Fibroblast of the aortic adventitia (primary cell): ENCODE measurements around the gene RNPS1. TPM values are rescaled to one million over a fixed set of nuclear protein-coding genes. Genes with fewer than 3 reads are reported as not detected.

Source experiments
- DNase-seq: peaks from one replicate; pipeline ENCODE4 v3.0.0-alpha.2; 2010; ENCODE audit warnings: low read depth
- H3K4me3 ChIP-seq: 2 replicates; pipeline ENCODE4 v1.5.1; 2011; ENCODE audit warnings: low read depth, mild to moderate bottlenecking, control low read depth, low read length, moderate library complexity
- total RNA-seq: library from RNA; depleted of rRNA; stranded (reverse); fragments of >200 nt; gene quantifications from 2 replicates; pipeline ENCODE4 v1.2.3, GENCODE V29; 2012; ENCODE audit warnings: low replicate concordance
- TF ChIP-seq, protein P1 (sequence below): IDR thresholded peaks from 2 replicates; pipeline ENCODE4 v1.5.1; 2011; ENCODE audit warnings: mild to moderate bottlenecking, low read length, control low read depth, inconsistent platforms; ENCODE audit not compliant: insufficient read depth

The RNPS1 gene
- total RNA-seq, 1 donor, result 94.7 TPM

DNA sequence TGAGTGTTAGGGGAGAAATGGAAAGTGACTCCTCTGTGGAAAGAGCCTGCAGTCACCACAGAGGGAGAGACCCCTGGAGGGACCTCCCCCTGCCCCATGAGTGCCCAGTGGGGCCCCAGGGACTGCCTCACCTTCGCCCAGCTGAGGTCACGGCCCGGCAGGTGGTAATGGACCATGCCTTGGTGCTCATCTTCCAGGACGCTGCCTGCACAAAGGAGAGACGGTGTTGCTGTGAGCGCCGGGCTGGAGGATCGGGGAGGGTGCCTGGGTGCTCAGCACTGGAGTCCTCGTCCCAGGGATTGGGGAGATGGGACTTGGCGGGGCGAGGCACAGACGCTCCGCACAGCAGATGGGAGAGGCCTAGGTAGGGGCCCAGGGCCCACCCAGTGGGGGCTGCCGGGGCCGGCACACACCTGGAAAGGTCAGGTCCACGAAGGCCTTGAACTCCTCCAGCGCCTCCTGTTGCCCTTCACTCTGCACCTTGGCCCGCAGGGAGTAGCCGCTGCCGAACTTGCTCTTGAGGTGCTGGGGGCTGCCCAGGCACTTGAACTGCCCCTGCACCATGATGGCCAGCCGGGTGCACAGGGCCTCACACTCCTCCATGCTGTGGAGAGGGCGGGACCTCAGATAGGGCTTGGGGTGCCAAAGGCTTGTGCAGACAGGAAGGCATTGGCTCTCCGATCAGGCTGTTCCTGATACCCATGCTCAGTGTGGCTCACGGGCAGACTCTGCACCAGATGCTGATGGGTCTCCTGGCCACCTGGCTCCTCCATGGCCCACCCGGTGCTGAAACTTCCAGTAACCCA lies 9.7 kb upstream of the RNPS1 start:
- no peak overlapping the region for H3K4me3 ChIP-seq
- no peak for DNase-seq
- TF ChIP-seq, protein P1, sequence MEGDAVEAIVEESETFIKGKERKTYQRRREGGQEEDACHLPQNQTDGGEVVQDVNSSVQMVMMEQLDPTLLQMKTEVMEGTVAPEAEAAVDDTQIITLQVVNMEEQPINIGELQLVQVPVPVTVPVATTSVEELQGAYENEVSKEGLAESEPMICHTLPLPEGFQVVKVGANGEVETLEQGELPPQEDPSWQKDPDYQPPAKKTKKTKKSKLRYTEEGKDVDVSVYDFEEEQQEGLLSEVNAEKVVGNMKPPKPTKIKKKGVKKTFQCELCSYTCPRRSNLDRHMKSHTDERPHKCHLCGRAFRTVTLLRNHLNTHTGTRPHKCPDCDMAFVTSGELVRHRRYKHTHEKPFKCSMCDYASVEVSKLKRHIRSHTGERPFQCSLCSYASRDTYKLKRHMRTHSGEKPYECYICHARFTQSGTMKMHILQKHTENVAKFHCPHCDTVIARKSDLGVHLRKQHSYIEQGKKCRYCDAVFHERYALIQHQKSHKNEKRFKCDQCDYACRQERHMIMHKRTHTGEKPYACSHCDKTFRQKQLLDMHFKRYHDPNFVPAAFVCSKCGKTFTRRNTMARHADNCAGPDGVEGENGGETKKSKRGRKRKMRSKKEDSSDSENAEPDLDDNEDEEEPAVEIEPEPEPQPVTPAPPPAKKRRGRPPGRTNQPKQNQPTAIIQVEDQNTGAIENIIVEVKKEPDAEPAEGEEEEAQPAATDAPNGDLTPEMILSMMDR, result no peak

DNA sequence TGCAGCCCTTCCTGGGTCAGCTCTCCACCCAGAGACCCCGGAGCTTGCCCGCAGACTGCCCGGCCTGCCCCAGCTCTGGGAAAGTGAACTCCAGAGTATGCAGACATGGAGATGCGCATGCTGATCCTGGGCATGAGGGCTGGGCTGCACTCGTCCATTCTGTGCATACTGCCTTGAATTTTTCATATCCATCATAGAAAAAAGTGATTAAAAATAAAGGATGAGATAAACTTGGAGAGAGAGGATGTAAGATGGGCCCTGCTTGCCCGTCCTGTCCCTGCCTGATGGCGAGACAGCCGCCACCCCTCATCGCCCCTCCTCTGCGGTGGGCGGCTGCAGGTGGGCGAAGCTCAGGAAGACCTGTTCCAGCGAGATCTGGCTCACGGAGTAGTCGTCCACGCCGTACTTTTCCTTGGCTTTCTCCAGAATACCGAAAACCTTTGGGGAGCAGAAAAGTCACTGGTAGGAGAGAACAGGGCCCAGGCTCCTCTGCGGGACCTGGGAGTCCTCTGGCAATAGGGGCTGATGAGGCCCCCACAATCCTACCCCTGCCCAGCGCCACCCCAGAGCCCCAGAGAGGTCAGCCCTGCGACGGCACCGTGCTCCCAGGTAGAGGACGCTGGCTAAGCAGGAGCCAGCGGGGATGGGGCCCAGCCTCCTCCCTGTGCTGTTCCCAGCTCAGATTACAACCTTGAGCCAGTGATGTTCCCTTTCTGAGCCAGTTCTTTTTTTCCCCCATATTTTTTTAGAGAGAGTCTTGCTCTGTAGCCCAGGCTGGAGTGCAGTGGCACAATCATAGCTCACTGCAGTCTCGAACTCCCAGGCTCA lies 8.7 kb upstream of the RNPS1 start:
- no peak overlapping the region for H3K4me3 ChIP-seq
- no peak for DNase-seq
- TF ChIP-seq, protein P1, result no peak

DNA sequence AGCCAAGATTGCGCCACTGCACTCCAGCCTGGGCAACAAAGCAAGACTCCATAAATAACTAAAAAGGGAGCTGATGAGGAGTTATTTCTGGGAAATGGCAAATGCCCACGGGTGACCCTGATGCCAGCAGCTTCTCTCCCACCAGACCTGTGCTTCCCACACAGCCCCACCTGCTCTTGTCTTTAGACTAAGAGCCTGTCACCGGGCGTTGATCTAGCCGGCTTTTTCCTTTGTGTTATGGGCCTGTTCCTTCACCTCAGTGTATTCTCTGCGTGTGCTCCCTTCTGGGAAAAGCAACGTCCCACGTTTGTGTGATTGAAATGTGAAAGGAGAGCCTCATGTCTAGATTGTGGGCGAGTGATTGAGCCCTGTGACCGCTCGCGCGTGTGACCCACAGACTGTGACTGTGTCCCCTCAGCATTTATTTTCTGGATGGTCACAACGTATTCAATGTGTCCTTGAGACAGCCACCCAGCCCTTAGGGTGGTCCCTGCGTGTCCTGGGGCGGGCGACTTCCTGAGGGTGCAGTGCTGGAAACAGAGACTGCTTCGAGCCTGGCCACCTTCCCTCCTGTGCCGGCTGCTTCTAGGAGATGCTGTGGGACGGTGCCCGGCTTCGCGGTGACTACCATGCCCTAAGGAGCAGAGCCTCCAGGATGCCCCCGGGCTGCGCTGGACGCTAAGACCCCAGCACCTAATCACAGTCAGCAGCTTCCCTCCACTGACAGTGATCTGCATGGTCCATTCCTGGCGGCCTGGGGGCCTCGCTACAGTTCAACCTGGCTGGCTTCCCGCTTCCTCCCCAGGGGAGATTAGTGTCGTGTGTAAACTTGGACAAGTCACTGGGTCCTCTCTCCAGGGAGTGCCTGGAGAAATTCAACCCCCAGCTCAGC lies 7.8 kb upstream of the RNPS1 start:
- no peak for DNase-seq
- TF ChIP-seq, protein P1, result no peak
- H3K4me3 ChIP-seq, result no peak overlapping the region

DNA sequence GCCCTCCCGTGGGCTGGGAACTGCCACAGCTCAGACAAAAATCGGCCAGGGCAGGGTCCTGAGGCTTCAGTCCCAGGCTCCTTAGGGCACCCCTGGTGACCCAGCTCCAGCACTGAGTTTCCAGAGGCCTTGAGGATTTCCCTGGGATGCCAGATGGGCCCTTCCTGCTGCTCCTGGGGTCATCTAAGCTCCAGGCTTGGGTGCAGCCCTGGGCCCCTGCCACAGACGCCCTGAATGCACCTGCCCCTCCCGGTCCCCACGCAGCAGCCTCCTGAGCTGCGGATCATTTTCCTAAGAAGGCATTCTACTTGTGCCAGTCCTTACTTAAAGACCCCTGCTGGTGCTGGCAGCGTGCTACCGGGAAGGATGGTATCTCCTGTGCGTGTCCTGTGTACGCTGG lies 6.0 kb upstream of the RNPS1 start:
- TF ChIP-seq, protein P1, result no peak
- no peak overlapping the region for H3K4me3 ChIP-seq
- DNase-seq, result no peak

- DNase-seq, result no peak
- no peak overlapping the region for H3K4me3 ChIP-seq
- TF ChIP-seq, protein P1, result no peak
Measured at GRCh38 chr16:2273484-2273883, 5.6 kb upstream of the RNPS1 start.

- H3K4me3 ChIP-seq, result no peak overlapping the region
- TF ChIP-seq, protein P1, result no peak
- no peak for DNase-seq
Measured at GRCh38 chr16:2271848-2272461, 4.0 kb upstream of the RNPS1 start.
